GM19035 (cell line): Measurements from ENCODE around the gene EFTUD2.

Experiments used
- ATAC-seq: cut with Tn5 transposase; IDR thresholded peaks from one replicate; pipeline ENCODE4 v1.9.1; 2021; ENCODE audit not compliant: unreplicated experiment

EFTUD2 gene

DNA sequence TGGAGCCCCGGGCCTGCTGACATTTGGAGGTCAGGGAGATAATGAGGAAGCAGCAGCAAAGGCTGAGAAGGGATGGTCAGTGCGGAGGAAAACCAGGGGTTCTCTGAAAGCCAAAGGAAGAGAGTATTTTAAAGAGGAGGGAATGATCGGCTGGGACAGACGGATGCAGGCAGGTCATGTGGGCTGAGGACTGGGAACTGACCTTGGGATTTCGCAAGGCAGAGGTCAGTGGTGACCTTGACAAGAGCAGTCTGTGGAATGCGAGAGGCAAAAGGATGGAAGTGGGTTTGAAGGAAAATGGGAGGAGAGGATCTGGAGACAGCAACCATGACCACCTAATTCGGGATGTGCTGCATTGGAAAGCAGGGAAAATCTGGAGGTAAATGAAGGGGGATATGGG lies 10.2 kb downstream of the EFTUD2 start:
- ATAC-seq, result no peak

DNA sequence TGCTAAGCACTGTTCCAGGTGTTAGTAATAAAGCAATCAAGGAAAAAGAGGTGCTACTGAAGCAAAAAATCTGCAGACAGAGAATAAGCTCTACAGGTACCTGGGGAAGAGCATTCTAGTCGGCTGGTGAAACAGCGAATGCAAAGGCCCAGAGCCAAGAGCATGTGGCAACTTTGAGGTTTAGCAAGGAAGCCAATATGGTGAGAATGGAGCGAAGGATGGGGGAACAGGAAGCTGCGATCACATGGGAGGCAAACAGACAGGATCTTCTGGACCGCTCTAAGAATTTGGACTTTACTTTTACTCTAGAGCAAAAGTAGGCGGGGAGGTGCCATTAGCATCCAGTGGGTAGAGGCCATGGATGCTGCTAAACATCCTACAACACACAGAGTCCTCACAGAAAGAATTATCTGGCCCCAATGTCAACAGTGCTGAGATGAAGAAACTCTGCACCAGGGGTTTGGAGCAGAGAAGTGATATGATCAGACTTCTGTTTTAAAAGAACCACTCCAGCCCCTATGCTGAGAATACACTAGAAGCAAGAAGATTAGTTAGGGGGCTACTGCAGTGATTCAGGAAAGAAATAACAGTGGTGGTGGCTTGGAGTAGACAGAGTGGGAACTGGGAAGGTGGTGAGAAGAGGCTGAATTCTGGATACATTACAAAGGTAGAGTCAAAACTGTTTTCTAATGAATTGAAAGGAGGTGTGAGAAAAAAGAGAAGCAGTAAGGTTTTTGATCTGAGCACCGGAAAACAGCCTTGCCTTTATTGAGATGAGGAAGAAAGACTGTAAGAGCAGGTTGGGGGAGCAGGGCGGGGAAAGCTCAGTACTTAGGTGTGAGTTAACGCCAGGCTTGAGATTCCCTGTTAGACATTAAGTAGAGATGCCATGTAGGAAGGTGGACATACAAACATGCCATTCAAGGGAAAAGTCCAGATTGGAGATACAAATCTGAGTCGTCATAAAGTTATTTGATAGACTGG lies 11.0 kb downstream of the EFTUD2 start:
- ATAC-seq, result no peak

DNA sequence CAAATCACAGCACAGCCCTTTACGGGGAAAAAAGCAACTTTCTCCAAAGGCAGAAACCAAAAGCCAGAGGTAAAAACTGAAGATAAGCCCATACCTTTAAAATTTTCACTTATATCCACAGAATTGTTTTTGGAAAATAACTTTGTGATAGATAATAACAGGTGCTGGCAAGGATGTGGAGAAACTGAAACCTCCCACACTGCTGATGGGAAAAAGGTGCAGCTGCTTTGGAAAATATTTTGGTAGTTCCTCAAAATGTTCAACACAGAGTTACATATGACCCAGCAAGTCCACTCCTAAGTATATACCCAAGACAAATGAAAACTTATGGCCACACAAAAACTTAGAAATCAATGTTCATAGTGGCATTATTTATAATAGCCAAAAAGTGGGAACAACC lies 12.2 kb downstream of the EFTUD2 start:
- ATAC-seq, result no peak

DNA sequence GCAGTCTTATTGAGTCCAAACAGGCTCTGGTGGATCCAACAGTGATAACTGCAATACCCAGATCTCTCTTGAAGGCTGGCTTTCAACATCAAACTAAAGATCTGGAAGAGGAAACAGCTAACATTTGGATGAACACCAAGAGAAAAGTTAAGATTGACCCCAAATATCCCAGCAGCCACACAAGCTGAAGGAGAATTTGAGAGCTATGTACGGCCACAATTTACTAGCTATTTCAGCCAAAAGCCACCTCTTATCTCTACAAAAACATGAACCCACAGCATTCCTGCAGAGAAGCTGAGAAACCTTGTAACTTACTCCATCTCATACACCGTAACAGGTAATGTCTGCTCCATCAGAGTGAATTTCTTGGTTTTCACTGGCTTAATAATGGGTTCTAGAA lies 14.3 kb downstream of the EFTUD2 start:
- no peak for ATAC-seq

DNA sequence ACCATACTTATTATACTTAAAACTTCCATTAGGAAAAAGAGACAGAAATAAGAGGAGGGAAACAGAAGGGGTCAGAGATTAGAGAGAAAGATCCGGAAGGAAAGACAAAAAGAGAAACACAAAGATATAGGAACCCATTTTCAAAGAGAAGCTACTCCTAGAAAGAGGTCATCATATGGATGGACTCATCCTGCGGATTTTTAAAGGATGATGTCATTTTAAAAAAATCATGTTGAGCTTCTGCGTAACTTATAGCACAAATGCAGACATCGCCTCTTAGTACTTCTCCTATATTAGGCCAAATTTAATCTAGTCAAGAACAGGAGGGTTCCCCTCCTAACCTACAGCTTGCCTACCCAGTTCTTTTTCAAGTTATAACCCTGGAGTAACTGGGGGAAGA lies 18.1 kb downstream of the EFTUD2 start:
- ATAC-seq, result no peak

DNA sequence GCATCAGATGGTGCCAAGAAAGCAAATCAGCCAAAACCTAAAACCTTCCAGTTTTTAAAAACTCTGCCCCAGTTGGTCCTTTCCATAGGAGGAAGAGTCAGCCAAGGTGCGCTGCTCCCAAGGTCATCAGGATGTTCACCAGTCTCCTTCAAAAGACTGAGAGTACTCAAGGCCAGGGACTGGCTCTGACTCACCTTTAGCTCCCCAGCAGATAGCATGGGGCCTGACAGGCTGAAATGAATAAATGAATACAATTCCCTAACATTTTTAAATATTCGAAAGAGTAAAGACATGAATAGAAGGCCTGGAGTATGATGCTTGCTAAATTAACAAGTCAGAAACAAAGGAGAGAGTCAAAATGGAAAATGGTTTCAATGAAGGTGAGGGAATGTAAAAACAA lies 19.2 kb downstream of the EFTUD2 start:
- no peak for ATAC-seq

DNA sequence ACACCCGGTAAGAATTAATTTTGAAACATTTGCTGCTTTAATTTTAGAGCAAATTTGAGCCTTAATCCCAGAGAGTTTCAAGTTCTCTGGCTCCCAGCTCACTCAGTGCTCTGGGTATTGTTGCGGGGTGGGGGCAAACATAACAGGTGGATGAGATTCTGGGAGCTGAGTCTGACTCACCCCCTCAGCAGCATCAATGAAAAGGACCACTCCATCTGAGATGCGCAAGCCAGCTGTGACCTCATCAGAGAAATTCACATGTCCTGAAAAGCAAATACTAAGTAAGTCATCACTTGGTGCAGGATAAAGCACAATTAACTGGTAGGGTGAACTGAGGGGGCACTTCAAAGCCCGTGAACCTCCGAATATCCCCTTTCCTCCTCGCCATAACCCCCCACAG lies 19.9 kb downstream of the EFTUD2 start:
- no peak for ATAC-seq

DNA sequence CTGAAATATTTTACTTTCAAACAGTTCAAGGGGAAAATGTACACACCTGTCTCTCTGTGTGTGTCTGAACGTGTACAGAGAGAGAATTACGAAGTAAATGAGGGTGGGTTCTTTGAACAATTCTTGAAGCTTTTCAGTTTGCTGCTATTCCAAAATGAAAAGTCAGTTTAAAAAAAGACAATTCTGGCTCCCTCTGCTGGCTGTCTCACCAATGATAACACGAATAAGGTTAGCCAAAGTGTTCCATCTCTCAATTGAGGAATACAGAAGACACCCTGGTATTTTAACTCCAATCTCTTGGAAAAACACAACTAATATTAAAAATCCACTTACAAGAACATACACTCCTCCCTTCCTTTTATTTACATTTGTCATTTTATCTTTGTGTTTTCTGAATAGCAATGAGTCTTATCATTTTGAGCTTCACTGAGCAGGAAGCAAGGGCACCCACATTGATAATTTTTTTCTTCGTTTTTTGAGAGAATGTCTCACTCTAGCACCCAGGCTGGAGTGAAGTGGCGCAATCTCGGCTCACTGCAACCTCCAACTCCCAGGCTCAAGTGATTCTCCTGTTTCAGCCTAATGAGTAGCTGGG lies 20.5 kb downstream of the EFTUD2 start:
- ATAC-seq, result no peak

DNA sequence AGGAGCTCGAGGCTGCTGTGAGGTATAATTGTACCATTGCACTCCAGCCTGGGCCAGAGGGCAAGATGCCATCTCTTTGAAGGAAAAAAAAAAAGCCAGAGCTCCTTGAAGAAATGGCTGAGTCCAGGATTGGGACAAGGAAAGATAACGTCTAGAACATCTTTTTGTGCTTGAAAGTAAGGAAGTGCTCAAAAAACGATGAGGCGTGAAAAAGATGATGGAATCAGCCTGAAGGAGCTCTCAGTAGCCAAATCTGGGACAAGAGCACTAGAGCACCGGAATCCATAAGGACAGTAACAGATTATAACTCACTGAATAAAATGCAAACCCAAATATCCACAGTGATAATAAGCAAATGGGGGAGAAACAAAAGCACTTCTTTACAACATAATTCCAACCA lies 22.1 kb downstream of the EFTUD2 start:
- ATAC-seq, result no peak

DNA sequence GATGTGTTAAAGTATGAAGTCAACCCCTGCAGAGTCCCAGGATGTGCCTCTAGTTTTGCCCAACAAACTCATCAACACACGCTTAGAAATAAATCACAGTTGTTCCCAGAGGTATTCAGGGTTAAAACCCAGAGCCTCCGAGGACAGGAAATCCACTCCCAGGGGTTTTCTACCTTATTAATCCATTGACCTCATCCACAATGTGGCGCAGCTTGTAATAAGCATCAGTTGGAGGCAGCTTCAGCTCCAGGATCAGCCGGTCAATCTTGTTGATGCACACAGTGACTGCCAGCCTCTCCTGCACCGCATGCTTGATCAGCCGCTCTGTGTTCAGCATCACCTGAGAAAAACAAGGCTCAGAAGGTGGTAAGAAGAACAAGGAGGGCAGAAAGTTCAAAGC lies 23.5 kb downstream of the EFTUD2 start:
- ATAC-seq, result no peak

DNA sequence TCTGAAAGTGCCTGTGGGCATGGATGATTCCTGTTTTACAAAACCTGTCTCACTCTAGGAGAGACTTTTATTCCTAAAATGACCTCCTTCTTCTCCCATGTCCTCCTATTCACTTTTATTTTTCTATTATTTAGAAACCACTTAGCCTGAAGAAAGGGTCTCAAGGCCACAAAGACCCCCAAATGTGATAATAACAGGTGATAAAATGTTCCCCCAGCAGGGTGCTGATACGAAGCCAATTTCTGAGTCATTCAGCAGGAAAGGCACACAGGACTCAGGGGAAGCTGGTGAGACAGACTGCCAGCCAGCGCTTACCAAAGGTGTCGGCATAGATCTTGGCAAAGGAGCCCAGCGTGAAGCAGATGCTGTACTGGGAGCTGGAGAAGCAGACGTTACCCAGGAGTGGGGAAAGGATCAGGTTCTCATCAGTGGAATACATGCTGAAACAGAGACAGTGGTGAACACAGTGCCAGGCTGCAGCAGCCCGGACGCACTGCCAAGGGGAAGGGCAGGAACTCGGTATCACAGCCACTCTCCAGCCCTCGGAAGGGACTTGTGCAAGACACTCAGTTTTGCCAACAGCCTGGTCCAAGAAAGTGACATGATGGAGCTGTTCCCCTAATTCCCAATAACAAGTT lies 27.0 kb downstream of the EFTUD2 start:
- ATAC-seq, result no peak

DNA sequence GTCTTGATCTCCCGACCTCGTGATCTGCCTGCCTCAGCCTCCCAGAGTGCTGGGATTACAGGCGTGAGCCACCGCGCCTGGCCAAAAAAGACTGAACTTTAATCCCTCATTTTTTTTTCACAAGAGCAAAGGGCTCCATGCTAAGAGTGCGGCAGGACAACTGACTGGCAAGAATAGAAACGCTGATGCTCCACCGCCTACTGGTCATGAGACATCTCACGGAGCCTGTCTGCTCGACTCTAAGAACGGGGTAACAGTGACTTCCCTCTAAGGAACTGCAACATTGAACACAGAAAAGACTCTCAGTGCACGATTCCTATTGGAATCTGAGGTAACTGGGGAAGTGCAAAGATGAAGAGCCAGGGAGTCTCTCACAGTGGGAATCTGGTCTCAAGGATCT lies 27.7 kb downstream of the EFTUD2 start:
- ATAC-seq, result no peak

DNA sequence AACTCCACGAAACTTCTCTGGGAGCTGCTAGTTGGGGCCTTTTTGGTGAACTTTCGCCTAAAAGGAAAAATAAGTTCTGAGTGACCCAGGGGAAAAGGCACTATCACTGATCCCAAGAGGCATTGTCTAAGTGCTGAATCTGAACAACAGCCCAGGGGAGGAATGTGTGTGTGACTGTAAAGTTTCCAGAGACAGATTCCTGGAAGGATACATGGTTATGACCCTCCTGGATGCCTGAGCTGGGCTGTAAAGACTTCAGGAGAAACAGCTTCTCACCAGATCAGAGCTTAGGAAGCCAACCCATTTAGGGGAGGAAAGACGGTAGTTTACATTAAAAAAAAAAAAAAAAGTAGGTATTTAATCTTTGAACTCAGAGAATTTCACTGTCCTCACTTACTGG lies 31.4 kb downstream of the EFTUD2 start:
- no peak for ATAC-seq

DNA sequence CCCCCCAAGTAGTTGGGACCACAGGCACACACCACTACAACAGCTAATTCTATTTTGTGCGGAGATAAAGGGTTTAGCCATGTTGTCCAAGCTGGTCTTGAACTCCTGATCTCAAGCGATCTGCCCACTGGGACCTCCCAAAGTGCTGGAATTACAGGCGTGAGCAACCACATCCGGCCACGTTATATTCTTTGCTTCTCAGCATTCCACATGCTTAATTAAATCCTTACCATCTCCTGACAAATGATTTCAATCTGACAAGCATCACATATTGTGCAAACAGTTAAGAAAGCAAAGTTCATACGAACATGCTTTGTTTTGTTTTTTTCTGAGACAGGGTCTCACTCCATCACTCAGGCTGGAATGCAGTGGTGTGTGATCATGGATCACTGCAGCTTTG lies 33.3 kb downstream of the EFTUD2 start:
- no peak for ATAC-seq

DNA sequence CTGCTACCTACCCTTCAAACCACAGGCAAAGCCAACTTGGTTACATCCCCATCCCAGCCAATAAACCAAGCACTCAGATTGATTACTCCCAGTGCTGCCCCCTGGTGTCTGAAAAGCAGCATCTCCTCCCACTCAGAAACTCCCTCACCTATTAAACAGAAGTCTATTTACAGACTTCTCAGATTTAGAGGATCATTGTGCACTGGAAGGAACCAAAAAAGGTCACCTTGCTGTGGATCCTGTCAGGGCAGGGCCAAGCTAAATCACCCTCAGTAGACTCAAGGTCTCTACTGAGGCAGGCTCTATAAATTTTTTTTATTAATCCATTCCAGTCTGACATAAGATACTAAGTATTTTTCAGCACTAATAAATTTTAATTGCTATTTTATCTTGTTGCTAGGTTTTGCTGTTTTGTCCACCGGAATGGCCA lies 34.0 kb downstream of the EFTUD2 start:
- ATAC-seq, result no peak

DNA sequence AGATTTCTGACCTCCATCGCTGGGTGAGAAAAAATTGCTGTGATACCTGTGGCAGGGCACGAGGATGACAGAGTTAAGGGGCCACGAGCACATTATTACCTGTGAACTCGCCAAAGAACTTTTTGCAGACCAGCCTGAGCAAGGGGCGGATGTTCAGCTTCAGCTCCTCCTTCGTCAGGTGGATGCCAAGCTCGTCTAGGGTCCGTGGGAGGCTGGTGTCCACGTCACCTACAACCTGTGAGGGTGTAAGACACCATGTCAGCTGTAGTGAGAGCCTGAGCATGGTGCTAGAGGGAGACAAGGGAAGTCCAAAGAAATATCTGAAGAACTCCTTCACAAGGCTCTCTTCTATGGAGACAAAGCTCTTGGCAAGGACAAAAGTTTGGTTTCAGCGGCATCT lies 34.4 kb downstream of the EFTUD2 start:
- no peak for ATAC-seq

DNA sequence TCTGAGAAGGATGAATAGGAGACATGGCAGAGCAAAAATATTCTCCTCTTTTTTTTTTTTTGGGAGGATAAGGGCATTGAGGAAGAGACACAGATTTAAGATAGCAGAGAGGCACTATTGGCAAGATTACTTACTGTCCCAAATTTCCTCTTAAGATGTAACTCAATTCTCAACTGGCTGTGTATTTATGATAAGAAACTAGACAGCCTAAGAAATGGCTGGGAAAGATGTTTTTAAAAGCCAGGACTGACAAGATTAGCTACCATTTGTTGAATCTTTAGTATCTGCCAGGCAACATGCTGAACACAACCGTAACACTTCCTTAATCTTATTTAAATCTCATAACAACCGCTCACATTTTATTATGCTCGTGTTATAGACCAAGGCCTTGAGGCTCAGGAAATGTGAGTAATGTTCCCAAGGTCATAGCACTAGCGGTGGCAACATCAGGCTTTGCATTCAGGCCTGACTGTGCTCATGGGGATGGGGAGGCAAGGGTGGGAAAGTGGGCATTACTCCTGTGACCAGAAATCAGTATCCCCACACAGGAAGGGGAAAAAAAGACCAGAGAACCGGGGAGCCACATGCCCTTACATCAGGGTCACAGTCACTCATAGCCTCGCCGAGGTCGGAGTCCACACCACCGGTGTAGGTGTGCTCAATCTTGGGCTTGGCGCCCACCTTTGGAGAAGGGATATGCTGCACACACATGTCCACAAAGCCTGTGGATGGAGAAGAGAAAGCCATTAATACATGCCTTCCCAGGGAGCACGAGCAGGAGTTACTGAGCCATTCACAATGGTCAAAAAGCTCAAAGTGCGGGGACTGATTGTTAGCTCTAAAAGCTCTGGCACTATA lies 36.0 kb downstream of the EFTUD2 start:
- no peak for ATAC-seq

DNA sequence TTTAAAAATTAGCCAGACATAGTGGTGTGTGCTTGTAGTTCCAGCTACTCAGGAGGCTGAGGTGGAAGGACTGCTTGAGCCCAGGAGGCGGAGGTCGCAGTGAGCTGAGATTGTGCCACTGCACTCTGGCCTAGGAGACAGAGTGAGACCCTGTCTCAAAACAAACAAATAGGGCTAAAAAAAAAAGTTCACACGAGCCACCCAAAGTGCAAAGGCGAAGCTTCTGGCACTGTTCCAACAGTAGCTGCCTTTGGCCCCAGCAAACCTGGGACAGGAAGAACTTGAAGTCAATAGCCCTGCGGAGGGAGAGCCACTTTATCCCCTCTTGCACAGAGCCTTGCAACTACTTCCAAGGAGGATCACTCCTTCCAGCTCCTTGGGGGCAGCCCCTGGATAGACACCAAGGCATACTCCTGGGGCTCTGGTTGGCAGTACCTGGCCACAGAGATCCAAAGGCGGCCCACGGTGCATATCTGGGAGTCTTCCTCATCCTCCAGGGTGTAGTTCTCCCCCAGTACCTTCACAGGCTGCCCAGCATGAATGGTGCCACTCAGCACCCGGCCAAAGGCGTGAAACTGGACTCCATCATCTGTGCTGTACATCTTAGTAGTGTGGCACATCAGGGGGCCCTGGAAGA lies 36.8 kb downstream of the EFTUD2 start:
- ATAC-seq, result no peak

DNA sequence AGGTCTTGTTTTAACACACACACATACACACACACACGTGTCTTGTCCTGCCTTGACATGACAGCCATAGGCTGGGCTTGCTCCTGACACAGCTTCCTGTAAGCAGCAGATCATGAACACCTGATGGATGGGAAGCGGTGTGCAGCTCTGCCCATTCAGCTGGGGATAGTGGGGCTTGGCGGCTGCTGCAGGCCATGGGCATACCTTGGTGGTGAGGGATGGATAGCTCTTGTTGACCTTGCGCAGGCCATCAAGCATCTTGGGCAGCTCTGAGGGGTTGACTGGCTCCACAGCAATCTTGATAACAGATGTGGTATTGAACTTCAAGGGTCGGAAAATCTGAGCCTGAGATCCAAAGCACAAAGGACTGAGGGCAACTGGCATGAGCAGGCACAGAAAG lies 39.5 kb downstream of the EFTUD2 start:
- ATAC-seq, result no peak

DNA sequence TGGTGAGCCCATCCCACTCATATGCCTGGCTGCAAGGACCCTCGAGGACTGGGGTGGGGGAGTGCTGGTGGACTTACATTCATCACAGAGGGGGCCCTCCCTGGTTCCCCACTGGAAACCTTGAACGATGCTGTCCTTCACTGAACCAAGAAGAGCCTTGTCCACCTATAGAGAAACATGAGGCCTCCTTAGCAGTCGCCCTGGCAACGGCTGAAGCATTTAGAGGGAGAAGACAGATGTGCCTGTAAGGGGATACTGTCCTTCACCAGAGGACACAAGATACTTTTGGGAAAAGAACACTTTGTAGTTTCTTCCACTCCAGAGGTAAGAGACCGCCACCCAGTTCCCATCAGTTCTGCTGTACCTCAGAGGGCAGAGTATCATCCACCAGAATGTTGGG lies 45.1 kb downstream of the EFTUD2 start:
- no peak for ATAC-seq

DNA sequence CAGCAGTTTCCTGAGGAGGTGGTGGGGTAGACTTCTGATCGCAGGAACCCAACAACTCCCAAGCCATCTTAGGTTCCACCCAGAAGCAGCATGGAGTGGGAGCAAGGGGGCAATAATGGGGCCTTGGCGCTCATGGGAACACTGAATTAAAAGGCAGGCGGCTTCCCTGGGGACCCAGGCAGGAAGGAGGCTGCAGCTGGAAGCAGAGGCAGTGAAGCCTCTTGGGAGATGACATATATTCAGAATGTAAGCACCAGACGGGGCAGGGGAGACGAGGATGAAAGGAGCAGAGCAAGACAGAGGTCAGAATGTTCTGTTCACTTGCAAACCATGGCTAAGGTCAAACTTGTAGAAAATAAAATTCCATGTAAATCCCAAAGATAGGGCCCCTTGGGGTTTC lies 48.6 kb downstream of the EFTUD2 start:
- ATAC-seq, result no peak
